Uterus (tissue), 2 donors: ENCODE data around the gene EMP2.

Experiments used
- POLR2A ChIP-seq, 2 donors: fragments of 450-650 bp; IDR thresholded peaks; one replicate each; pipeline ENCODE4 v1.6.1; 2016; ENCODE audit warnings: antibody characterized with exemption in 2 of 2, mild to moderate bottlenecking in 1 of 2, moderate library complexity in 1 of 2
- TF ChIP-seq, protein P1 (sequence below), 4 experiments: fragments of 200-600 bp in 2 of 4; fragments of 450-650 bp in 2 of 4; sonication (generic) in 2 of 4; IDR thresholded peaks; one replicate each; pipeline ENCODE4 v1.5.1; 2016 to 2019; ENCODE audit warnings: antibody characterized with exemption in 4 of 4, mild to moderate bottlenecking in 2 of 4, moderate library complexity in 1 of 4

DNA sequence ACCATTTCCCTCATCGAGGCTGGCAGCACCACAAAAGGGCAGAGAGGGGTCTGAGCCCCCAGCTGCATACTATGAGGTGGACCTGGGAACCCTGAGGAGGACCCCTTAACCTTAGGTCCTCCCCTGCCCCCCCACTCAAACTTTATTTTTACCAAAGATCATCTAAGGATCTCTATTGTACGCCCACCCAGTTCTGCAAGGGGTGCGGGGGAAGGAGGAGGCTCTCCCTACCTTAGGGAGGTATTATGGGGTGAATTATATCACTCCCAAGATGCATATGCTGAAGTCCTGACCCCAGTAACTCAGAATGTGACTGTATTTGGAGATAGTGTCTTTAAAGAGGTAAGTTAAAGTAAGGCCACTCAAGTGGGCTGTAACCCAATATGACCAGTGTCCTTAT is 26.8 kb upstream of the EMP2 start:
- TF ChIP-seq, protein P1, sequence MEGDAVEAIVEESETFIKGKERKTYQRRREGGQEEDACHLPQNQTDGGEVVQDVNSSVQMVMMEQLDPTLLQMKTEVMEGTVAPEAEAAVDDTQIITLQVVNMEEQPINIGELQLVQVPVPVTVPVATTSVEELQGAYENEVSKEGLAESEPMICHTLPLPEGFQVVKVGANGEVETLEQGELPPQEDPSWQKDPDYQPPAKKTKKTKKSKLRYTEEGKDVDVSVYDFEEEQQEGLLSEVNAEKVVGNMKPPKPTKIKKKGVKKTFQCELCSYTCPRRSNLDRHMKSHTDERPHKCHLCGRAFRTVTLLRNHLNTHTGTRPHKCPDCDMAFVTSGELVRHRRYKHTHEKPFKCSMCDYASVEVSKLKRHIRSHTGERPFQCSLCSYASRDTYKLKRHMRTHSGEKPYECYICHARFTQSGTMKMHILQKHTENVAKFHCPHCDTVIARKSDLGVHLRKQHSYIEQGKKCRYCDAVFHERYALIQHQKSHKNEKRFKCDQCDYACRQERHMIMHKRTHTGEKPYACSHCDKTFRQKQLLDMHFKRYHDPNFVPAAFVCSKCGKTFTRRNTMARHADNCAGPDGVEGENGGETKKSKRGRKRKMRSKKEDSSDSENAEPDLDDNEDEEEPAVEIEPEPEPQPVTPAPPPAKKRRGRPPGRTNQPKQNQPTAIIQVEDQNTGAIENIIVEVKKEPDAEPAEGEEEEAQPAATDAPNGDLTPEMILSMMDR (IDR thresholded peaks at IDR 0.05), result no peak
- no peak for TF ChIP-seq POLR2A (IDR thresholded peaks at IDR 0.05)
